DOHH2 (cell line): ENCODE results near the gene NSMF.

Source experiments
- EZH2phosphoT487 ChIP-seq: fragments of 200-600 bp; sonication (generic); IDR thresholded peaks from 2 replicates; pipeline ENCODE4 v1.6.1; 2017; ENCODE audit warnings: borderline replicate concordance, mild to moderate bottlenecking, antibody characterized with exemption, low read length, moderate library complexity, mixed read lengths
- TF ChIP-seq, protein P1 (sequence below): fragments of 200-600 bp; sonication (generic); IDR thresholded peaks from one replicate; pipeline ENCODE4 v1.5.1; 2014; ENCODE audit warnings: antibody characterized with exemption, mild to moderate bottlenecking, low read depth, low read length; ENCODE audit not compliant: poor library complexity, severe bottlenecking

DNA sequence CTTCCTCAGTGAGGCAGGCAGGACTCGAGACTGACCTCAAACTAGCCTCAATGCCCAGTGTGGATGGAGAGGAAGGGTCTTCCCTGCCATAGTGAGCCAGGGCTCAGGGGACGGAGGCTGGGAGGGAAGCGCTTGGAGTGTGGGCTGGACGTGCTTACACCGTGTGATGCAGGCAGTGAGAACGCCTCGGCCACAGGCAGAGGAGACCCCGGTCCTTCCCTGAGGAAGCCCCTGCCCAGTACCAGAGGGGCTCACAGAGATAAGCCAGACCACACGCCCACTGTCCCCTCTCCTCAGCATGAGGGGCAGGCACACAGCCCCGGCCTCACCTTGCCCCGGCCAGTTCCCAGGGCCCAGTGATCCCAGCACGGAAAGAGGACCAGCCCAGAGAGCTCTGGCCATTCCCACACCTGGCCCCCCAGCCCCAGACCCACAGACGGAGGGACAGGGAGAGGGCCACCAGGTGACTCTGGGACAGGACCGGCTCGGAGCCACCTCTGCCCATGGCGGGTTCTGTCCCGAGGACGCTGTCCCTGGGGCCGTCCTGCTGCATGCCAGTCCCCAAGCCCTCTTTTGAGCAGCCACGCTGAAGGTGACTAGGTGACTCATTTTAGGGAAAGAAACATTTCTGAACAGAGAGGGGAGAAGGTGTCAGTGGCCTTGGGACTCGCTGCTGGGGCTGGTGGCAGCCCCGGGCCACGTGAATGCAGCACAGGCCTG, 6.0 kb upstream of the NSMF start:
- TF ChIP-seq, protein P1, sequence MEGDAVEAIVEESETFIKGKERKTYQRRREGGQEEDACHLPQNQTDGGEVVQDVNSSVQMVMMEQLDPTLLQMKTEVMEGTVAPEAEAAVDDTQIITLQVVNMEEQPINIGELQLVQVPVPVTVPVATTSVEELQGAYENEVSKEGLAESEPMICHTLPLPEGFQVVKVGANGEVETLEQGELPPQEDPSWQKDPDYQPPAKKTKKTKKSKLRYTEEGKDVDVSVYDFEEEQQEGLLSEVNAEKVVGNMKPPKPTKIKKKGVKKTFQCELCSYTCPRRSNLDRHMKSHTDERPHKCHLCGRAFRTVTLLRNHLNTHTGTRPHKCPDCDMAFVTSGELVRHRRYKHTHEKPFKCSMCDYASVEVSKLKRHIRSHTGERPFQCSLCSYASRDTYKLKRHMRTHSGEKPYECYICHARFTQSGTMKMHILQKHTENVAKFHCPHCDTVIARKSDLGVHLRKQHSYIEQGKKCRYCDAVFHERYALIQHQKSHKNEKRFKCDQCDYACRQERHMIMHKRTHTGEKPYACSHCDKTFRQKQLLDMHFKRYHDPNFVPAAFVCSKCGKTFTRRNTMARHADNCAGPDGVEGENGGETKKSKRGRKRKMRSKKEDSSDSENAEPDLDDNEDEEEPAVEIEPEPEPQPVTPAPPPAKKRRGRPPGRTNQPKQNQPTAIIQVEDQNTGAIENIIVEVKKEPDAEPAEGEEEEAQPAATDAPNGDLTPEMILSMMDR, result no peak
- TF ChIP-seq EZH2phosphoT487, result no peak
